Fibroblast of lung (primary cell): ENCODE data around the gene CLNK. TPM values are rescaled to one million over a fixed set of nuclear protein-coding genes. Genes with fewer than 3 reads are reported as not detected.
A peak's percentile ranks its signal among the peaks of the same experiment; 100 is the strongest.
"Not testable (repeated sequence)": the region's sequence is repeated elsewhere in the genome, so short reads cannot be mapped to it uniquely, and the experiment has no call there.

Experiments used
- DNase-seq, 2 donors: peaks; one replicate each; pipeline versions ENCODE4 v3.0.0 to v3.0.0-alpha.2; 2010; ENCODE audit warnings: low read depth in 2 of 2
- H2AFZ ChIP-seq: 2 replicates; pipeline ENCODE4 v1.5.1; 2012; ENCODE audit warnings: low read length, control low read depth, inconsistent platforms
- H3K27ac ChIP-seq: 2 replicates; pipeline ENCODE4 v1.5.1; 2011; ENCODE audit warnings: low read length, control low read depth; ENCODE audit not compliant: insufficient read depth
- H3K27me3 ChIP-seq: 2 replicates; pipeline ENCODE4 v1.5.1; 2011; ENCODE audit warnings: mild to moderate bottlenecking, low read length; ENCODE audit not compliant: control insufficient read depth, insufficient read depth
- H3K36me3 ChIP-seq: 2 replicates; pipeline ENCODE4 v1.5.1; 2011; ENCODE audit warnings: low read length; ENCODE audit not compliant: control insufficient read depth, insufficient read depth
- H3K4me1 ChIP-seq: 2 replicates; pipeline ENCODE4 v1.5.1; 2011; ENCODE audit warnings: low read length; ENCODE audit not compliant: control insufficient read depth, insufficient read depth; ENCODE audit errors: extremely low read depth
- H3K4me2 ChIP-seq: 2 replicates; pipeline ENCODE4 v1.5.1; 2011; ENCODE audit warnings: low read length, control low read depth; ENCODE audit not compliant: insufficient read depth; ENCODE audit errors: extremely low read depth
- H3K4me3 ChIP-seq, 4 experiments: fragments of 200-600 bp in 1 of 4; sonication (generic) in 1 of 4; replicated peaks in 1 of 4; 2 replicates each; pipeline ENCODE4 v1.5.1; 2011 to 2016; ENCODE audit warnings: low read length in 4 of 4, low read depth in 3 of 4, mild to moderate bottlenecking in 3 of 4, control low read depth in 2 of 4, inconsistent platforms in 1 of 4, mixed read lengths in 1 of 4; ENCODE audit not compliant: insufficient read depth in 1 of 4; ENCODE audit errors: control extremely low read depth in 1 of 4
- H3K79me2 ChIP-seq: 2 replicates; pipeline ENCODE4 v1.5.1; 2012; ENCODE audit warnings: mild to moderate bottlenecking, low read length, inconsistent platforms; ENCODE audit not compliant: control insufficient read depth, insufficient read depth
- H3K9ac ChIP-seq: 2 replicates; pipeline ENCODE4 v1.5.1; 2011; ENCODE audit warnings: mild to moderate bottlenecking, low read length, control low read depth; ENCODE audit not compliant: insufficient read depth
- H3K9me3 ChIP-seq: 2 replicates; pipeline ENCODE4 v1.5.1; 2012; ENCODE audit warnings: low read depth, low read length; ENCODE audit not compliant: control insufficient read depth, insufficient read depth
- H4K20me1 ChIP-seq: 2 replicates; pipeline ENCODE4 v1.5.1; 2011; ENCODE audit warnings: low read length; ENCODE audit not compliant: control insufficient read depth, insufficient read depth; ENCODE audit errors: extremely low read depth
- CTCF ChIP-seq, 2 donors: IDR thresholded peaks in 1 of 2; conservative IDR thresholded peaks in 1 of 2; 1 replicate in 1 of 2; 2 replicates in 1 of 2; pipeline ENCODE4 v1.5.1; 2011 to 2012; ENCODE audit warnings: low read length in 2 of 2, control low read depth in 1 of 2, inconsistent platforms in 1 of 2, low read depth in 1 of 2, mild to moderate bottlenecking in 1 of 2
- EZH2 ChIP-seq: IDR thresholded peaks from 2 replicates; pipeline ENCODE4 v1.5.1; 2012; ENCODE audit warnings: low read length, control low read depth, mild to moderate bottlenecking; ENCODE audit errors: missing control alignments
- polyA plus RNA-seq, 2 donors: library from polyadenylated mRNA; depleted of rRNA in 1 of 2; stranded (reverse) in 1 of 2; unstranded in 1 of 2; fragments of >200 nt; gene quantifications; 2 replicates each; pipeline ENCODE4 v1.2.1, GENCODE V29; 2011 to 2012; ENCODE audit warnings: missing spikeins in 1 of 2
- total RNA-seq: library from RNA; depleted of rRNA; stranded (reverse); fragments of >200 nt; gene quantifications from 2 replicates; pipeline ENCODE4 v1.2.1, GENCODE V29; 2014

CLNK gene
- total and polyA plus RNA-seq, 2 donors (not counting 1 experiment from before 2014, with no cell fraction given), result not detected

- Histone ChIP-seq H3K9ac (no peak overlapping the region), H2AFZ (no peak overlapping the region), H3K27ac (no peak overlapping the region), H3K4me1 (no peaks in the 10 kb centered on the region), H3K4me2 (no peak overlapping the region), H3K4me3 (no peak overlapping the region), H3K9me3 (no peaks in the 10 kb centered on the region), H3K79me2 (no peaks in the 10 kb centered on the region), H3K36me3 (no peaks in the 10 kb centered on the region), H3K27me3 (no peaks in the 10 kb centered on the region), H4K20me1 (no peaks in the 10 kb centered on the region)
- DNase-seq, result no peak
- TF ChIP-seq EZH2 (no peak), CTCF (conservative IDR thresholded peaks at IDR 0.05 in 1 of 2, IDR thresholded peaks at IDR 0.05 in 1 of 2; ENCODE audit: low read depth in 1 of 2, low read length in 2 of 2) (no peak)
These were observed 109.2 kb downstream of the CLNK start for GRCh38 chr4:10575414-10575813.

GRCh38 chr4:10574553-10574952 lies 110.0 kb downstream of the CLNK start:
- H4K20me1 ChIP-seq, result not testable (repeated sequence)

GRCh38 chr4:10571909-10572308 lies 112.7 kb downstream of the CLNK start:
- TF ChIP-seq EZH2, result no peak
- no peak for TF ChIP-seq CTCF (conservative IDR thresholded peaks at IDR 0.05 in 1 of 2, IDR thresholded peaks at IDR 0.05 in 1 of 2; ENCODE audit: low read depth in 1 of 2, low read length in 2 of 2)
- H4K20me1 ChIP-seq, result no peaks in the 10 kb centered on the region
- no peaks in the 10 kb centered on the region for H3K4me1 ChIP-seq
- no peak overlapping the region for H3K27ac ChIP-seq
- H3K9me3 ChIP-seq, result no peaks in the 10 kb centered on the region
- no peak overlapping the region for H3K4me3 ChIP-seq
- peak in 1 of 2 donors; percentile 33 for DNase-seq
- no peaks in the 10 kb centered on the region for H3K79me2 ChIP-seq
- no peaks in the 10 kb centered on the region for H3K27me3 ChIP-seq
- H3K9ac ChIP-seq, result no peak overlapping the region
- no peak overlapping the region for H2AFZ ChIP-seq
- H3K4me2 ChIP-seq, result no peak overlapping the region
- no peaks in the 10 kb centered on the region for H3K36me3 ChIP-seq

More at GRCh38 chr4:10574553-10574952, 110.0 kb downstream of the CLNK start:
- not testable (repeated sequence) for H3K4me2 ChIP-seq, H3K79me2 ChIP-seq, H3K4me3 ChIP-seq, H3K36me3 ChIP-seq, DNase-seq, H3K27me3 ChIP-seq, H3K4me1 ChIP-seq, H3K9ac ChIP-seq, H3K9me3 ChIP-seq, H3K27ac ChIP-seq, H2AFZ ChIP-seq
